Upper lobe of left lung (tissue), 6 donors: ENCODE data around the gene SYNM. TPM values are rescaled to one million over a fixed set of nuclear protein-coding genes. Genes with fewer than 3 reads are reported as not detected.

Experiments used
- ATAC-seq, 2 donors: fragments of 200-7000 bp; cut with Tn5 transposase; one replicate each; pipeline ENCODE4 v1.9.1; 2022; ENCODE audit warnings: mild to moderate bottlenecking in 2 of 2, moderate library complexity in 2 of 2; ENCODE audit not compliant: low FRiP score in 2 of 2
- DNase-seq, 2 donors: peaks; one replicate each; pipeline ENCODE4 v3.0.0-alpha.2; 2019 to 2020
- H3K27ac ChIP-seq, 4 donors: fragments of 200-600 bp; sonication (generic); one replicate each; pipeline ENCODE4 v1.5.1; 2016 to 2019
- H3K27me3 ChIP-seq, 4 donors: fragments of 200-600 bp; sonication (generic); one replicate each; pipeline ENCODE4 v1.5.1; 2017 to 2019
- H3K36me3 ChIP-seq, 4 donors: fragments of 200-600 bp; sonication (generic); one replicate each; pipeline ENCODE4 v1.5.1; 2016 to 2019
- H3K4me1 ChIP-seq, 4 donors: fragments of 200-600 bp; sonication (generic); one replicate each; pipeline ENCODE4 v1.5.1; 2018 to 2019
- H3K4me3 ChIP-seq, 4 donors: fragments of 200-600 bp; sonication (generic); one replicate each; pipeline ENCODE4 v1.5.1; 2017 to 2019; ENCODE audit warnings: mild to moderate bottlenecking in 2 of 4, moderate library complexity in 1 of 4
- H3K9me3 ChIP-seq, 4 donors: fragments of 200-600 bp; sonication (generic); one replicate each; pipeline ENCODE4 v1.5.1; 2018 to 2019
- CTCF ChIP-seq, 6 experiments: fragments of 450-650 bp in 4 of 6; fragments of 200-600 bp in 2 of 6; sonication (generic) in 2 of 6; IDR thresholded peaks; one replicate each; pipeline ENCODE4 v1.5.1; 2016 to 2019; ENCODE audit warnings: antibody characterized with exemption in 6 of 6
- EP300 ChIP-seq, 4 donors: sonication (generic); formaldehyde crosslinking; IDR thresholded peaks; one replicate each; pipeline ENCODE4 v1.5.1; 2017; ENCODE audit warnings: antibody characterized with exemption in 4 of 4, control low read depth in 2 of 4
- POLR2A ChIP-seq, 4 donors: fragments of 450-650 bp; IDR thresholded peaks; one replicate each; pipeline ENCODE4 v1.5.1; 2016 to 2017; ENCODE audit warnings: antibody characterized with exemption in 4 of 4, mild to moderate bottlenecking in 2 of 4
- POLR2AphosphoS5 ChIP-seq, 2 donors: sonication (generic); formaldehyde crosslinking; IDR thresholded peaks; one replicate each; pipeline ENCODE4 v1.5.1; 2017; ENCODE audit warnings: antibody characterized with exemption in 2 of 2
- WGBS, 2 donors: methylation state at CpG; one replicate each; pipeline ENCODE4 v1.1.5; 2017 to 2018; 5-methylcytosine and 5-hydroxymethylcytosine counted together
- total RNA-seq, 6 donors: library from RNA; depleted of rRNA in 4 of 6; stranded (reverse); fragments of >200 nt in 4 of 6; gene quantifications; one replicate each; pipeline versions ENCODE4 v1.1.0 to v1.2.1, GENCODE V29; 2016 to 2021
- donor health status: DM: no; HTN: no; CAD: no; lungs with moderate emphysema.
- donor health status: DM: no; HTN: yes; CAD: no; lungs with severe emphysema.

Gene SYNM
- total RNA-seq, 6 donors from 2014 or later = 8.2 to 50.1 (median 19.1) TPM

- no peak overlapping the region for H3K4me3 ChIP-seq
- no peak for TF ChIP-seq POLR2A (IDR thresholded peaks at IDR 0.05)
- no peak for TF ChIP-seq CTCF (IDR thresholded peaks at IDR 0.05)
- TF ChIP-seq EP300 (IDR thresholded peaks at IDR 0.05) = no peak
- TF ChIP-seq POLR2AphosphoS5 (IDR thresholded peaks at IDR 0.05) = no peak
- peaks cover 0 to 3% (median 0%) of the 10 kb centered on the region in 4 donors for H3K27me3 ChIP-seq
- H3K27ac ChIP-seq = no peak overlapping the region
- 81 to 84% methylated on average over 13 to 14 of the region's 14 CpGs for WGBS, 2 donors
- ATAC-seq (no peak), DNase-seq (no peak)
- H3K4me1 ChIP-seq = peaks cover 4 to 10% (median 8%) of the 10 kb centered on the region in 4 donors
- no peaks in the 10 kb centered on the region for H3K9me3 ChIP-seq
- H3K36me3 ChIP-seq = no peaks in the 10 kb centered on the region
Observed at GRCh38 chr15:99097441-99098410, 7.2 kb upstream of the SYNM start.

- Histone ChIP-seq H3K4me3 (no peak overlapping the region), H3K4me1 (peaks cover 4 to 10% (median 8%) of the 10 kb centered on the region in 4 donors), H3K9me3 (no peaks in the 10 kb centered on the region), H3K36me3 (no peaks in the 10 kb centered on the region), H3K27me3 (peaks cover 0 to 6% (median 0%) of the 10 kb centered on the region in 4 donors), H3K27ac (no peak overlapping the region)
- ATAC-seq (no peak), DNase-seq (no peak)
- WGBS, 2 donors = 87 to 89% methylated on average over 11 to 12 of the region's 12 CpGs
- no peak for TF ChIP-seq POLR2AphosphoS5 (IDR thresholded peaks at IDR 0.05)
- no peak for TF ChIP-seq POLR2A (IDR thresholded peaks at IDR 0.05)
- no peak for TF ChIP-seq EP300 (IDR thresholded peaks at IDR 0.05)
Observed at GRCh38 chr15:99098426-99098825, 6.5 kb upstream of the SYNM start.

GRCh38 chr15:99098991-99099390 lies 5.9 kb upstream of the SYNM start:
- H3K9me3 ChIP-seq = no peaks in the 10 kb centered on the region
- 74 to 80% methylated on average over 6 of the region's 6 CpGs for WGBS, 2 donors
- no peak for TF ChIP-seq POLR2A (IDR thresholded peaks at IDR 0.05)
- TF ChIP-seq CTCF (IDR thresholded peaks at IDR 0.05) = no peak
- TF ChIP-seq EP300 (IDR thresholded peaks at IDR 0.05) = no peak
- TF ChIP-seq POLR2AphosphoS5 (IDR thresholded peaks at IDR 0.05) = no peak
- peaks cover 4 to 10% (median 8%) of the 10 kb centered on the region in 4 donors for H3K4me1 ChIP-seq
- peaks cover 0 to 6% (median 0%) of the 10 kb centered on the region in 4 donors for H3K27me3 ChIP-seq
- no peak overlapping the region for H3K4me3 ChIP-seq
- no peaks in the 10 kb centered on the region for H3K36me3 ChIP-seq
- no peak for DNase-seq
- no peak overlapping the region for H3K27ac ChIP-seq
- ATAC-seq = no peak

- no peak for TF ChIP-seq EP300 (IDR thresholded peaks at IDR 0.05)
- TF ChIP-seq POLR2A (IDR thresholded peaks at IDR 0.05) = no peak
- TF ChIP-seq CTCF (IDR thresholded peaks at IDR 0.05) = no peak
- TF ChIP-seq POLR2AphosphoS5 (IDR thresholded peaks at IDR 0.05) = no peak
- 83 to 88% methylated on average over 4 to 7 of the region's 7 CpGs for WGBS, 2 donors
- DNase-seq = no peak
Observed at GRCh38 chr15:99099661-99100060, 5.2 kb upstream of the SYNM start.

More at GRCh38 chr15:99099661-99100060, 5.2 kb upstream of the SYNM start:
- H3K27ac ChIP-seq = no peak overlapping the region
- peaks cover 0 to 6% (median under 1%) of the 10 kb centered on the region in 4 donors for H3K27me3 ChIP-seq
- ATAC-seq = no peak
- H3K4me3 ChIP-seq = no peak overlapping the region
- peaks cover 4 to 10% (median 9%) of the 10 kb centered on the region in 4 donors for H3K4me1 ChIP-seq
- H3K9me3 ChIP-seq = no peaks in the 10 kb centered on the region
- H3K36me3 ChIP-seq = no peaks in the 10 kb centered on the region
